GDM1 (cell line): ENCODE measurements around the gene SYNE2.
"Not testable (repeated sequence)": the region's sequence is repeated elsewhere in the genome, so short reads cannot be mapped to it uniquely, and the experiment has no call there.

Source experiments
- DNase-seq: peaks from one replicate; lab custom pipeline; 2025; lab: John Stamatoyannopoulos, UW

SYNE2 gene

DNA sequence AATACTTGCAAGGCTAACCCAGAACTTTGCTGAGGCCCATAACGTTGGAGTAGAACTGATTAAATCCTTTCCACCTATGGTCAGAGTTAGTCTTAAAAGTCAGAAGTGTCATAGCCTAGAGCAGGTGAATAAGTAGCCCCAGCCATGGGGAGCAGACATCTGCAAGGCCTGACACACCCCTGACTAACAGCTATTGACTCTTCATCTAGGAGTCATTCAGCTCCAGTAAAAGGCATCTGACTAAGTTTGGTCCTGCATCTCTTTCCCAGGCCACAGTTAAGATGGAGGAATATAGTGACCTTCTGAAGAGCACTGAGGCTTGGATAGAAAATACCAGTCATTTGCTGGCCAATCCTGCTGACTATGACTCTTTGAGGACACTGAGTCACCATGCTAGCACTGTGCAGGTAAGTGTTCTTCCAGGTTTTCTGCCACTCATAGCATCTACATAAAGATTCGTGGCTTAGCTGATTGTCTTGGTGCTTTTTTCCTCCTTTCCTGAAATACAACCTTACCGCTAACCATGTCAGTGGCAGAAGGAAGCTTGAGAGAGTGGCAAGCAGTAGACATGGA, 228.5 kb downstream of the SYNE2 start:
- no peak for DNase-seq

DNA sequence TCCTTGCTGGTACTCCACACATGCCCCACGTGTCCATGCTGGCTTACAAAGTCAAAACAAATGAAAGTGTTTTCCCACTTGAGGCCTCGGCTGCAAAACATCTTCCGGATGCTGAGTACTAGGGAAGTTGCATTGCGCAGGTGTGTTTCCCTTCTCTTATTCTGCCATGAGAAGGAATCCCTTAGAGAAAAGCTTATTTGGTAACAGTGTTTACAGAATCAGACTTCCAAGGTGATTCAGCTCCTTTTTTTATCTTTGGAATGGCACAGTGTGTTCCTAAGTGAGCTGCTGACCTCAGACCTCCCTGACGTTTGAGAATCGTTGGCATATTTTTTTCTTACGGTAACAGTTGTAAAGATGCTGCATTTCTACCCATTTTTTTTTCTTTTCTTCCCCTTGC, 230.0 kb downstream of the SYNE2 start:
- DNase-seq: no peak

DNA sequence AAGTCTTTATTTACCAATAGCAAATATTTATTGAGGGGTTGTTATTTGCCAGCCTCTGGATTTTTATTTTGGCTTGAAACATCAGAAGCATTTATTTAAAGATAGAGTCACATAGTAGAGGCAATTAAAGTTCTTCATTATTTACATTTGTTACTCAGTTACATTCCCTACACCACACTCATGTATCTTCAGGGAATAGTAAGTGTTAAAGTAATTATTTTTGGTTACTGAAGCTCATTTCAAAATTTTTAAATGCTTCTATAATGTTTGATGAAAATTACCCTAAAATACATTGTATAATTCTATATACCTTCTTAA, 235.8 kb downstream of the SYNE2 start:
- no peak for DNase-seq

DNA sequence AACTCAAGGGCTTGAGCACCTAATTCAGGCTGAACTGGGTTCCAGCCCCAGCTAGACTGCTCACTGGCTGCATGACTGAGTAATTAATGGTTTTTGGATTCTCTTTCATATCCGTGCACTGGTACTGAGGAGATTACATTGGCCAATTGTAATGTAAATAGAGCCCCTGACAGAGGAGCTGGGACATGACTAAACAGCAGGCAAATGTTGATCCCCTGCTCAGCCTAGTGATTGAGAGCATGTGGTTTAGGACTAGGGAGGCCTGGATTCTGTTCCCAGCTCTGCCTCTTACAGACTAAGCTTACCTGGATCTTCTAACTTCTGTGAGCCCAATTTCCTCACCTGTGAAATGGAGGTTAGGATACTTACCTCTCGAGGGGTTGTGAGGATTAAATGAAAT, 237.1 kb downstream of the SYNE2 start:
- no peak for DNase-seq

DNA sequence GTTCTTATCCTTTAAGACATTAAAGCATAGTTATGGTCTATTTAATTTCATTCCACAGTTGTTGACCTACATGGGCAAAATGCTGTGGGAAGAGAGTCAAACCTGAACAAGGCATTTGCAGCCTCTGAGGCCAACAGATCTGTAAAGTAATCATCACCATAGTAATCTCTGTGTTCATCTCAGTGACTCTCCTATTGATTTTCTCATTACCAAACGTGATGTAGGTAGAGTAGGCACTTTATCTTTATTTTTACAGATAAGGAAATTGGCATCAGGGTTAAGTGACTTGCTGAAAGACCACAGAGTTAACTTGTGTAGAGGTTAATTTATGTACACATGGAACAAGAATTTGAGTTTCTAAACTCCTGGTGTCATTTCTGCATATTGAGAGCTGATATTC, 238.4 kb downstream of the SYNE2 start:
- no peak for DNase-seq

DNA sequence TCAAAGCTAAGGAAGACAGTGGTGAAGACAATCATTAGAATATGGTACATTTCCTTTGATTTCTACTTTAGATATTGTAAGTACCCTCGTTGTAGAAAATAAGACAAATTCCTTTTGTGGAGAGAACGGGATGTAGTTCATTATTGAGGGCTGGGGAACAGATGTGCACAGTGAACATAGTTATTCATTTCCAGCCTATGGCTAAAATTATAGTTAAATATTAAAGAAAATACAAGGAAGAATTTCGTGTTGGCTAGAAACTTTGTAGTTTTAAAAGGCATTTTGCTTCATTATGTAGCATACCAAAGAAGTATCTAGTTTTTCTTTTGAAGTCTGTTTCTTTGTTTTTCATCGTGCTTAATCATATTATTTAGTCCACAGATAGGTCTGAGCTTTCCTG, 239.5 kb downstream of the SYNE2 start:
- DNase-seq: no peak

DNA sequence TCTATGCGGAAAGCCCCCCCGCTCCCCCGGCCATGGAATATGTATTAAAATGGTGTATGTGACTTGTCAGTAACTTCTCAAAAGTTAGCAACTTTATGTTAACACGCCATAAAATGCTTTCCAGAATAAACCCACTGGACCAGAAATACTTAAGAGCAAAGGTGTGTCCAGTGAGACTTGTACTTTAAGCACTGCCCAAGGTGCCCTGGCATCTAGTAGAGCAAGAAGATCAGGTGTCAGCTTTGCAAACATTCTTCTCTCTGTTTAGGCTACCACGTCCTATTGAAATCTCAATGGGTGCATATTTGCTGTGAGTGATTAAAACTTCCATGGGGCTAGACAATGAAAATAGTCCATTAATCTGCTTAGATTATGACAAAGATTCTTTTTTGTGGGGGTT, 240.1 kb downstream of the SYNE2 start:
- DNase-seq: no peak

DNA sequence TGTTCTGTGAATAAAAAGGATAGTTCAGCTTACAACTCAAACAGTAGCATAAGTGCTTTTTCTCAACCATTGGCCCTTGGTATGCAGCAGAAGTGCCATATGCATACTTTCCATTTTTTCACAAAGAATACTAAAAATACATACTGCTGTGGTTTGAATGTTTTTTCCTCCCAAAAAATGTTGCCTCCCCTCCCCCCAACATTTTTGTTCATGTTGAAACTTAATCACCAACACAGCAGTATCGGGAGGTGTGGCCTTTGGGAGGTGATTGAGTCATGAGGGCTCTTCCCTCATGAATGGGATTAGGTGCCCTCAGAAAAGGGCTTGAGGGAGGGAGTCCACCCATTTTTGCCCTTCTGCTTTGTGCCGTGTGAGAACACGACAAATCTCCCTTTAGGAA, 242.8 kb downstream of the SYNE2 start:
- no peak for DNase-seq

DNA sequence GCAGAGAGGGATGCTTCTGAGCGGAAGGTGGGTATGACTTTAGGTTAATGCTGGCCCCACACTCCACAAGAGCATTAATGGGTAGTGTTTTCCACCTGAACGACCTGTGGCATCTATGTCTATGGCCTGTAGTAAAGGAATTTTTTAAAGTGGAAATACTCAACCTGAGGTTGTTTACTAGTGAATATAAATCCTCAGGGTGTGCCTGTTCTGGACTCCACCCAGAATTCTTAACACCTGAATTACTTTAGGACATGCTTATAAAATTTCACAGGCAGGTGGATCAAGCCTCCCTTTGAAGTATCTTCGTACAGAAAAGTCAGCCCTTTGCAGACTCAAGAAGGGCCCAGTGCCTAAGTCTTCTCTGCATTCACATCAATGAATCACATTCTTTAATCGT, 245.3 kb downstream of the SYNE2 start:
- no peak for DNase-seq

DNA sequence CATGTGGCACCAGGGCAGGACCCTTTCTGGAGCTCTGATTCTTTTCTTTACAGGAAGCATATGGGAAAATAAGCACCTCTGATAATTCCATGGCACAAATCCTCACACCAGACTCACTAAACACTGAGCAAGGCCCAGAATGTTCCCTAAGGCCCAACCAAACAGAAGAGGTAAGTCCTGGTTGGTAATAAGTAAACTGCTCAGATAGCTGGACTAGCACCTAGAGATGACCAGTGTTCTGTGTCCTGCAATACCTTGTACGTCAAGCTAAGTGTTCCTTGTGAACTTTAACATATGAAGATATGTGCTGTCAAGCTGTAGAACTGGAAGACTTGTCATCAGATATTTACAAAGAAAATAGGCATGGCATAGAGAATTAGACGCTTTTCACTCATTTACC, 254.6 kb downstream of the SYNE2 start:
- DNase-seq: no peak

DNA sequence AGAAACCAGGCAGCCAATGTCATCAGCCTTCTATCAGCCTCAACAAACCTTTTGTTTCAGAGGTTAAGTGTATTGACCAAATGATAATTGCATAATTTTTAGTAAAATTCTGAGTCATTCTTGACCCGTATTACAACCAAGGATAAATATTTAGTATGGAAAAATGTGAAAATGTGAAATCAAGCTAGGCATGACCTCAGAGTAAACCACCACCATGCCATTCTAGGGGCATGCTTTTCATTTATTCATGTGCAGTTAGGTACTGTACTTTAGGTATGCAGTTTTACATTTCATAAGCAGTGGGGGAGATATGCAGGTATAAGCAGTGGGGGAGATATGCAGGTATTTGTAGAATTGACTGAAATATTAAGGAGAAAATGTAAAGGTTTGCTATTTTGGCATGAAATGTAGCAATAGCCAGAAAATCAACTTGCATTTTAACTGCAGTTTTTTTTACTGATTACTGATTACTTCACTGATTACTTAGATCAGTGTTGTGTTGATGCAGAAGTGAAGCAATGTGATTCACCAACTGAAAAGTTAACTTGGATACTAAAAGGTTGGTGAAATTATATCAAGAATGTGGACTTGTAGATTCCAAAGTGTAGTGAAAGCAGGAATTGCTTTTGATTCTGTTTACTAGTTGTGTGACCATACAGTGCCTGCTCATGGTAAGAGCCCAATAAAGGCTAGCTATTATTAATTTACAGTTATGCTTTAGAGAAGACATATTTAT, 257.2 kb downstream of the SYNE2 start:
- no peak for DNase-seq

DNA sequence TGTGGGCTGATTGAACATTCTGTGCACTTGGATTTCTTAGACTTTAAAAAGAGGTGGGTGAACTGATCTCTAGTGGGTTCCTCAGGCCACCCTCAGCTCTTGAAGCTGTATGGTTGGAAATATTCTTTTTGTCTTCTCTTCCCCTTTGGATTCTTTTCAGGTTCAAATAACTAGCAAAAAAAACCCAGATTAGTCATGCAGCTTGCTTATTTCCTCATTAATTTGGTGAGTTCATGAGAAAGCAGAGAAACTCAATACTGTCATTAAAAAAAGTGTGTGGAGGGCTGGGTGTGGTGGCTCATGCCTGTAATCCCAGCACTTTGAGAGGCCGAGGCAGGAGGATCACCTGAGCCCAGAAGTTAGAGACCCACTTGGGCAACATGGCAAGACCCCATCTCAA, 258.0 kb downstream of the SYNE2 start:
- no peak for DNase-seq

DNA sequence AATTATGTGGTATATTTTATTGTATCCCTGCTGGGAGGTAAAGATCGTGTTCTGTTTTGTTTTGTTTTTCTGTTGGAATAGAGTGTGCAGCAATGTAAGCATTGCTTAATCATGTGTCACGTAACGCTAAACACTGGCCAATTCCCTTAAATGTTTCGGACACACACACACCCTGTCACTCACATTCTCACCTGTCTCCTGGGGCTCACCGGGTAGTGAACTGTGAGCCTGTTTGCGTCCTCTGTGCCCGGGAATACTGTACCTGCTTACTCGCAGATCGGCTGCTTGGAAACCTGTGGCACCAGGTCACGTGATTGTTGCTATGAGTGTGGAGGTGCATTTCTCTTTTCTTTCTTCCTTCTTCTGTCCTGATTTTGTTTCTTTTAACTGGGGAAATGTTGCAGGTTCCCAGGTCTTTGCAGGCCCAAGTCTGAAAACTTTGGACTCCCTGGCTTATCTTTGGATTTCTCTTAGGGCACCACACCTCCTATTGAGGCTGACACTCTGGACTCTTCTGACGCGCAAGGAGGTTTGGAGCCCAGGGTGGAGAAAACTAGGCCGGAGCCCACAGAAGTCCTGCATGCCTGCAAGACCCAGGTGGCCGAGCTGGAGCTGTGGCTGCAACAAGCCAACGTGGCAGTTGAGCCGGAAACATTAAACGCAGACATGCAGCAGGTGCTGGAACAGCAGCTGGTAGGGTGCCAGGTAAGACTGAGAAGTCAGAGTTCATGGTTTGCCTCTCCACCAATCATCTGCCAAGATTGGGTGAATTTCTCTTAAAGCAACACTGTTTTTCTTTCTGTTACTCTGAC, 260.3 kb downstream of the SYNE2 start:
- DNase-seq: no peak

DNA sequence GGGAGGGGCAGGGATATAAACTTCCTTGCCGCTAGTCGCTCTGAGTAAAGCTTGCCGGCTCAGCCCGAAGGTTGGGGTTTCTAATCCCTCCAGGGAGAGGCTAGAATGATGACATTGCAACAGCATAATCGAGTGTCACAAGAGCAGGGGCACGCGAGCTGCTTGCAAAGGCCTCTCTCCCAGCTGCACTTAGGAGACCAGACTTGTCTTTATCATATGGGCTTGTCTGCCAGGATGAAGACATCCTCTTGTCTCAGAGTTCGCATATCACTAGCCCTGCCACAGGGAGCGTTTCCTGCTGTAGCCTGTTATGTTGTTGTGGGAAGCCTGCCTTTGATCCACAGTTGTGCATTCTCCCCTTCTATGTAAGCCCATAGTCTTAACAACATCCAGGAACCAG, 261.4 kb downstream of the SYNE2 start:
- no peak for DNase-seq

DNA sequence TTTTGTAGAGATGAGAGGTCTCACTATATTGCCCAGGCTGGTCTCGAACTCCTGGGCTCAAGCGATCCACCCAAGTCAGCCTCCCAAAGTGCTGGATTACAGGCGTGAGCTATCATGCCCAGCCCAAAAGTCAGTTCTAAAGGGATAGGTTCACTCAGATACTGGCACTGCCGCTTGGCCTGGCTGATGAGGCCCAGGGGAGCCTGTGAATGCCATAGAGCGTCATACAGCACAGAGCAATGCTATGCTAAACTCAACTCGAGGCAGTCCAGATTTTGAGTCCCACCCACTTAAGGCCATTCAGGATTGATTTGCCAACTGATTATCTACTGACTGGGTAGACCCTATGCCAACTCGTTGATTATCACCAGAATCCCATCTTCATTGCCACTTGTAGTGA, 262.0 kb downstream of the SYNE2 start:
- DNase-seq: no peak

DNA sequence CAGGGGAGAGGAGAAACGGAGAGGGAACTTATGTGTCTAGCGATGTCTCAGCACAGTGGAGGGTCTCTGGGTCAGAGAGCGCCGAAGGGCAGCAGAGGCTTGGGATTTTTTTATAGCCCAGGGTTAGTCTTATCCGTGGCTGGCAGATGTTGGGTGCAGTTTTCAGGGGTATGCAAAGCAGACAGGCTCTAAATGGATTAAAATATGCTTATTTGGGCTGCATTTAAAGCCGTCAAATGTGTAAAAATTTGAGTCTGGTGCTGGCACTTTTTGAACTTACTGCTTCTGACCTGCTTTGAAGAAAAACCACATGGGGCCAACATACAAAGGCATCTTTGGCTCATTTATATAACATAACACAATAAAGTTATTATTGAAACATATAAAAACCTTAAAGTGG, 262.6 kb downstream of the SYNE2 start:
- DNase-seq: no peak

DNA sequence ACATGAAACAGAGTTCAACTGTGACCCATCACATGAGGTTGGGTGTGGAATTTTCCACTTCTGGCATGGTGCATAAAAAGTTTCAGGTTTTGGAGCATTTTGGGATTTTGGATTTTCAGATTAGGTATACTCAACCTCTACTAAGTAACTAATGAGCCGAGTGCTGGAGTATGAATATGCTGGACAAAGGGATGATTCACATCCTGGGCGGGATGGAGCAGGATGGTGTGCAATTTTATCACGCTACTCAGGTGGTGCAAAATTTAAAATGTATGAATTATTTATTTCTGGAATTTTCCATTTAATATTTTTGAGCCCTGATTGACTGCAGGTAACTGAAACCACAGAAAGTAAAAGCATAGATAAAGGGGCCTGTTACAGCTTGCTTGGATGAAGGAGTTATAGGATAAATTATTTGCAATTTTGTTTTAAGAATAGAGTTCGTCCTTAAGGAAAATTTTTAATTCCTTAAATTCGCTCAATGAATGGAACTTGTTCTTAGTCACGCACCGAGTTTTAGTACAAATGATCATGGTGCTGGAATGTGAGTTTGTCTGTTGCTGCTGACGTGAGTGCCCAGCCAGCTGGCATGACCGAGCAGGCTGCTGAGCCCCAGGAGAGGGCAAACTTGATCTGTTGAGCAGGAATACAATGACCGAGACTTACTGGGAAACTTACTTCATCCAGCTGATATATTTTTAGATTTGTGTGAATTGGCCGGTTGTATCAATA, 265.0 kb downstream of the SYNE2 start:
- DNase-seq: no peak

DNA sequence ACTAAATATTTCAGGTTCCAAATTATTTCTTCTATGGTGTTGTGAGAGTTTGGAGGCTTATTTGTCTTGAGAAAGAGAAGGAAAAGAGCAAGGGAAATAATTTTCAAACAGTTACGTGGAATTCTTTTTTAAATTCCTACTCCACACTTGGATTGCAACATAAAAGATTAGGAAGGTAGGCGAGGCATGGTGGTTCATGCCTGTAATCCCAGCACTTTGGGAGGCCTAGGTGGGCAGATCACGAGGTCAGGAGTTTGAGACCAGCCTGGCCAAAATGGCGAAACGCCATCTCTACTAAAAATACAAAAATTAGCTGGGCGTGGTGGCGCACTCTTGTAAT, 265.6 kb downstream of the SYNE2 start:
- DNase-seq: not testable (repeated sequence)

DNA sequence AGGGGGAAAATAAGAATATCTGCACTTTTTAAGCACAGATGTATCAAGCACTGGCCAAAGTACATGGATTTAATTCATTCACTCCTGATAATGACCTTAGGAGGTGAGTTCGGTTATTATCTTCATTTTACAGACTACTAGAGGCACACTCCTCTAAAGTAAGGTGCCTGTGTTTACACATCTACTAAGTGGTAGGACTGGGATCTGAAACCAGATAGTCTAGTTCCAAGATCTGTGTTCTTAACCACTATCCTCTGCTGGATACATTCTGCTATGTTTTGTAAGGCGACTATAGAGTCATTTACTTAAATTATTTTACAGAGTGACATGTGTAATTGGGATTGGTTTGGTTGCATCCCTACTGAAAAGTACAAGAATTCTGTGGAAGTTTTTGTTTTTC, 266.1 kb downstream of the SYNE2 start:
- no peak for DNase-seq

DNA sequence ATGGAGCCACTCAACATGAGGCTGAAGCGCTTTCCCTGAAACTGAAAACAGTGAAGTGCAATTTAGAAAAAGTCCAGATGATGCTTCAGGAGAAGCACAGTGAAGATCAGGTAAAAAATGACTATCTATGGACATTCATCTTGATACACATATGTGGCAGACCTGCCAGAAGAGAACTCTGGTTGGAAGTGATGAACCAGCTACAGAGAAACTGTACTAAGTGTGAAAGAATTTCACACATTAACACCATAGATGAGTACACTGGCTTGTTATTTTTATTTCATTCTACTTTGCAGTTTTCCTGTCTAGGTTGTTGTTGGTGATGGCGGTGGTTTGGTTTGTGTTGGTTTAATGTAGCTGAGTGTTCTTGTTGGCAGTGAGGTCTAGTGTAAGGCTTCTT, 266.7 kb downstream of the SYNE2 start:
- no peak for DNase-seq

DNA sequence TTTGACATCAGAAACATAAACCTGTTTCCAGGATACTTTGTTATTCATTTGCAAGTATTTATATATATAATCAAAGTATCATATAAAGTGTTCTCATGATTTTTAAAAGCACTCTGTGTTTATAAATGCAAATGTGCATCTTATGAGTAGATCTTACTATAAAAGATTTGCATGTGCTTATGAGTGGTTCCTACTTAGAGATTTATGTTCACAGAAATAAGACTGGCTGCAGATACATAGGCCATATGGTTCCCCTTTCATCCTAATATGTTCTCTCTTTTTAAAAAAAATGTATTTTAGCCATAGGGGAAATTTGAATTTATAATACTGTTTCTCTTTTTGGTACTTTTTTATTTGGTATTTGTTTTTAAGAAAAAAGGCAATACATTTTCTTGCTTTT, 267.2 kb downstream of the SYNE2 start:
- no peak for DNase-seq

DNA sequence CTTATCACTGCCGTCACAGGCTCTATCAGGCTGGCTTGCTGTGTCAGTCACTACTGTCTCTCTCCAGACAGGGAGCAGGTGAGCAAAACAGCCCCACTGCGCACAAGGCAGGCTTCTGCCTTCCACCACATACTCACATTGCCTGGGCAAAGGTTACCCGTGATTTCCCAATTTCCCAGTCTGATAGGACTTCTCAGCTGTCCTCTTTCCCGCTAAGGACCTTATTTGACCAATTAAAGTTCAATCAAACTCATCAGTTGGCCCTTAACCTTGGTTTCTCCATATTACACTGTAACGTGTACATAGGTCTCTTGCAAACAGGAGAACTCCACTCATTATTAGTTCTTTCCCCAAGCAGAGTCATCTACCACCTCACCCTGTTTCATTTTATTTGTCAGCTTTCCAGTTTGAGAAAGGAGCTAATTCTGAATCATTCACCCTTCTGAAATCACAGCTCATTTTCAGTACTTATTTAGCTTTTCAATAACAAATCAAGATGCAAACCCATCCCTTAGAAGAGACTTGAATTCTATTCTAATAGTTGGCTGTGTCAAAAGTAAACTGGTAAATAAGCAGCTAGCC, 270.5 kb downstream of the SYNE2 start:
- DNase-seq: no peak

DNA sequence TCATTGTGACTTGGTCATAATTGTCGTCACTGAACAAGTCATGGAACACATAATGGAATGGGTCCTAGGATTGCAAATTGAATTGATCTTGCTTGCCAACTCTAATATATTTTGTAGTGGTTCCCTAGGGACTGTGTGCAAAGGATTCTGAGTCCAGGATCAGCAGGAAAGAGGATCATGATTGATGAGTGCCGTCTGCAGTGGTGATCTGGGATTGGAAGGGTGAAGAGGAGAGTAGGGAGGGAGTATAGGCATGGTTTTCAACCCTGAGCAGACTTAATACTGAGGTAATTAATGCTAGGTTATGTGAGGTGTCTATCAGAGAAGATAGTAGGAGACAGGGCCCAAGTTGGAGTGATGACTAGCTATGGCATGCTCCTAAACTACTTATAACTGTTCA, 272.5 kb downstream of the SYNE2 start:
- no peak for DNase-seq
